GM18858 (cell line): ENCODE data around the gene ARID3B.
"Not testable (repeated sequence)": the region's sequence is repeated elsewhere in the genome, so short reads cannot be mapped to it uniquely, and the experiment has no call there.

ENCODE experiments used
- ATAC-seq: cut with Tn5 transposase; IDR thresholded peaks from one replicate; pipeline ENCODE4 v1.9.1; 2021; ENCODE audit not compliant: unreplicated experiment

ARID3B gene

GRCh38 chr15:74564182-74564581 lies 23.2 kb downstream of the ARID3B start:
- ATAC-seq = no peak

- ATAC-seq = no peak
Observed at GRCh38 chr15:74565381-74566085, 24.5 kb downstream of the ARID3B start.

GRCh38 chr15:74568594-74568993 lies 27.6 kb downstream of the ARID3B start:
- ATAC-seq = no peak

GRCh38 chr15:74569731-74570070 lies 28.7 kb downstream of the ARID3B start:
- no peak for ATAC-seq

GRCh38 chr15:74571191-74571590 lies 30.2 kb downstream of the ARID3B start:
- ATAC-seq = no peak

- no peak for ATAC-seq
Observed at GRCh38 chr15:74573987-74574386, 33.0 kb downstream of the ARID3B start.

GRCh38 chr15:74578496-74578994 lies 37.5 kb downstream of the ARID3B start:
- no peak for ATAC-seq

- no peak for ATAC-seq
Observed at GRCh38 chr15:74579001-74579400, 38.0 kb downstream of the ARID3B start.

- ATAC-seq = no peak
Observed at GRCh38 chr15:74580538-74581350, 39.7 kb downstream of the ARID3B start.

GRCh38 chr15:74584204-74584603 lies 43.2 kb downstream of the ARID3B start:
- no peak for ATAC-seq

GRCh38 chr15:74584779-74585178 lies 43.8 kb downstream of the ARID3B start:
- ATAC-seq = no peak

- ATAC-seq = no peak
Observed at GRCh38 chr15:74585191-74585590, 44.2 kb downstream of the ARID3B start.

- no peak for ATAC-seq
Observed at GRCh38 chr15:74585857-74586256, 44.8 kb downstream of the ARID3B start.

- ATAC-seq = no peak
Observed at GRCh38 chr15:74589826-74590225, 48.8 kb downstream of the ARID3B start.

- ATAC-seq = no peak
Observed at GRCh38 chr15:74592222-74592621, 51.2 kb downstream of the ARID3B start.

- no peak for ATAC-seq
Observed at GRCh38 chr15:74593122-74593521, 52.1 kb downstream of the ARID3B start.

- no peak for ATAC-seq
Observed at GRCh38 chr15:74594455-74594854, 53.4 kb downstream of the ARID3B start.

- no peak for ATAC-seq
Observed at GRCh38 chr15:74595271-74595670, 54.3 kb downstream of the ARID3B start.

- ATAC-seq = not testable (repeated sequence)
Observed at GRCh38 chr15:74596736-74597135, 55.7 kb downstream of the ARID3B start.

GRCh38 chr15:74597146-74597705 lies 56.2 kb downstream of the ARID3B start:
- not testable (repeated sequence) for ATAC-seq

- ATAC-seq = peak; percentile 88
Observed at GRCh38 chr15:74598126-74598842, 57.3 kb downstream of the ARID3B start.
